Memory B cell (primary cell): ENCODE data around the gene CLEC6A.
"Not testable (repeated sequence)": the region's sequence is repeated elsewhere in the genome, so short reads cannot be mapped to it uniquely, and the experiment has no call there.

Source experiments
- ATAC-seq: fragments of 150-1000 bp; cut with Tn5 transposase; 2 replicates; pipeline ENCODE4 v1.10.0; 2021; ENCODE audit warnings: low read depth, mild to moderate bottlenecking, moderate library complexity
- DNase-seq, 2 donors: peaks; one replicate each; pipeline ENCODE4 v3.0.0; 2022; ENCODE audit warnings: low spot score in 2 of 2
- H3K27ac Mint-ChIP-seq: one replicate; pipeline ENCODE4 v1.8.0; 2022; ENCODE audit warnings: mild to moderate bottlenecking, moderate library complexity, mixed read lengths
- H3K27me3 Mint-ChIP-seq: one replicate; pipeline ENCODE4 v1.8.0; 2022; ENCODE audit warnings: mixed read lengths
- H3K36me3 Mint-ChIP-seq: one replicate; pipeline ENCODE4 v1.8.0; 2022; ENCODE audit warnings: mild to moderate bottlenecking, mixed read lengths
- H3K4me1 Mint-ChIP-seq: one replicate; pipeline ENCODE4 v1.8.0; 2022; ENCODE audit warnings: mixed read lengths
- H3K4me3 Mint-ChIP-seq: one replicate; pipeline ENCODE4 v1.8.0; 2022; ENCODE audit warnings: mild to moderate bottlenecking, moderate library complexity, mixed read lengths
- H3K9me3 Mint-ChIP-seq: one replicate; pipeline ENCODE4 v1.8.0; 2022; ENCODE audit warnings: mixed read lengths

Gene CLEC6A

DNA sequence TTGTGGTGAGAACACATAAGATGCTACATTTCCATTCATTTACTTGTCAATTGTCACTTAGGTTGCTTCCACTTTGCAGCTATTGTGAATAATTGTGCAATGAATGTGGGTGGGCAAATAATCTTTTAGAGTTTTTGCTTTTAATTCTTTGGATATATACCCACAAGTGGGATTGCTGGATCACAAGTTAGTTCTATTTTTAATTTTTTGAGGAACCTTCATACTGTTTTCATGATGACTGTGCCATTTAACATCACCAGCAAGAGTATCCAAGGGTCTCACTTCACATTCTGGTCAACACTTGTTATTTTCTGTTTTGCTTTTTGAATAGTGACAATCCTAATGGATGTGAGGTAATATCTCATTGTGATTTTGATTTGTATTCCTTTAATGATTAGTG lies 10.5 kb downstream of the CLEC6A start:
- no peaks in the 10 kb centered on the region for H3K36me3 Mint-ChIP-seq

DNA sequence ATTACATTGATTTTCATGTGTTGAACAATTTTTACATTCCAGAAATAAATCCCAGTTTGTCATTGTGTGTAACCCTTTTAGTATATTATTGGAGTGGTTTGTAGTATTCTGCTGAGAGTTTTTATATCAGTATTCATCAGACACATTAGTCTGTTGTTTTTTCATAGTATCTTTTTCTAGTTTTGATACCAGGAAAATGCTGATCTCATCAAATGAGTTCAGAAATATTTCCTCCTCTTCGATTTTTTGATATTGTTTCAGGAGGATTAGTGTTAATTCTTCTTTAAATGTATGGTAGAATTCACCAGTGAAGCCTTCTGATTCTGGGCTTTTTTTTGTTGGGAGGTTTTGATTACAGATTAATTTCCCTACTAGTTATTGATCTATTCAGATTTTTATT lies 15.3 kb downstream of the CLEC6A start:
- ATAC-seq (no peak), DNase-seq (no peak)
- Mint-ChIP-seq H3K4me3 (no peak overlapping the region), H3K36me3 (no peaks in the 10 kb centered on the region), H3K27ac (no peak overlapping the region), H3K4me1 (no peaks in the 10 kb centered on the region), H3K27me3 (peaks cover 8% of the 10 kb centered on the region), H3K9me3 (no peaks in the 10 kb centered on the region)

More for the DNA sequence above, 10.5 kb downstream of the CLEC6A start:
- H3K9me3 Mint-ChIP-seq = no peaks in the 10 kb centered on the region
- ATAC-seq = no peak
- peaks cover 3% of the 10 kb centered on the region for H3K27me3 Mint-ChIP-seq
- H3K4me1 Mint-ChIP-seq = no peaks in the 10 kb centered on the region
- H3K4me3 Mint-ChIP-seq = no peak overlapping the region
- no peak overlapping the region for H3K27ac Mint-ChIP-seq
- DNase-seq = no peak

DNA sequence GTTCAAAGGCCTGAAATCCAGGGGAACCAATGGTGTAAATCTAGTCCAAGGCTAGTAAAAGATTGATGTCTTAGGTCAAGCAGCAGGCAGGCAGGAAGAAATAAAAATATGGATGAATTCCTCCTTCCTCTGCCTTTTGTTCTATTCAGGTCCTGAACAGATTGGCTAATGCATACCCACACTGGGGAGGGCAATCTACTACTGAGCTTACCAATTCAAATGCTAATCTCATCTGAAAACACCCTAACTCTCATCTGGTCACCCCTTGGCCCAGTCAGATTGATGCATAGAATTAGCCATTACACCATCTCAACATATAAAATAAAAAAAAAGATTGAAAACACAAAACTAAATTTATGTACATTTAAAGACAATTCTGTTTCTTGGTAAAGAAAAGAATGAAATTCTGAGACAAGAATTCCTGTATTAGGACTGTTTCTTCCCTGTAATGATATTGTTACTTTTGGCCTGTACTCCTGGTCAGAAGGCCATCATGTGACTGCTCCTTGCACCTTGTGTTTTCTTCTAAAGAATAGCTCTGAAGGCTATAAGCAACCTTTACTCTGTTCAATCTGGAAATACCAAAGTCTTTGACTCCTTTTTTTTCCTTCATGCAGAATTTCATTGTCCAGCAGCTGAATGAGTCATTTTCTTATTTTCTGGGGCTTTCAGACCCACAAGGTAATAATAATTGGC lies 19.9 kb downstream of the CLEC6A start:
- H3K9me3 Mint-ChIP-seq = peaks cover under 1% of the 10 kb centered on the region
- no peaks in the 10 kb centered on the region for H3K36me3 Mint-ChIP-seq
- no peak overlapping the region for H3K4me3 Mint-ChIP-seq
- ATAC-seq (no peak), DNase-seq (no peak)
- H3K27me3 Mint-ChIP-seq = peaks cover 6% of the 10 kb centered on the region
- no peaks in the 10 kb centered on the region for H3K4me1 Mint-ChIP-seq
- H3K27ac Mint-ChIP-seq = no peak overlapping the region

DNA sequence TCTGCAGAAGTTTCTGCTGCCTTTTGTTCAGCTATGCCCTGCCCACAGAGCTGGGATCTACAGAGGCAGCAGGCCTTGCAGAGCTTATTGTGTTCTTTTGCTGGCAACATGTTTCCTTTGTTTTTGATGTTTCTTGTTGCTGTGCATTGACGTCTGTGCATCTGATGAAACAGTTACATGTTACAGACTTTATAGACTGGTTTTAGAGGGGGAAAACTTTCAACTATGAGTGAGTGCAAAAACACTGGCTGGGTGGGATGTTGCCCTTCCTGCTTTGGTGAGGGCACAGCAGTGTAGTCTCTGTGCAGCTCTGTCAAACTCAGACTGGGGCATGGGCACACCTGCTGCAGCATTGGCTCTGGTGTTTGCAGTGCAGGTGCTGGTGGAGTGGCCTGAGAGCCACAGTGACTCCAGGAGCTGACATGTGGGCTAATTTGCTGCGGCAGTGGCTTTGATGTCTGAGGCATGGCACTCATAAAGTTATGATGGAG lies 26.9 kb downstream of the CLEC6A start:
- ATAC-seq (no peak), DNase-seq (no peak)
- Mint-ChIP-seq H3K9me3 (peaks cover 4% of the 10 kb centered on the region), H3K4me1 (no peaks in the 10 kb centered on the region), H3K4me3 (no peak overlapping the region), H3K27ac (no peak overlapping the region), H3K27me3 (peaks cover 14% of the 10 kb centered on the region), H3K36me3 (peaks cover 2% of the 10 kb centered on the region)

- ATAC-seq = no peak
- DNase-seq = no peak
Observed at GRCh38 chr12:8483079-8483478, 27.3 kb downstream of the CLEC6A start.

DNA sequence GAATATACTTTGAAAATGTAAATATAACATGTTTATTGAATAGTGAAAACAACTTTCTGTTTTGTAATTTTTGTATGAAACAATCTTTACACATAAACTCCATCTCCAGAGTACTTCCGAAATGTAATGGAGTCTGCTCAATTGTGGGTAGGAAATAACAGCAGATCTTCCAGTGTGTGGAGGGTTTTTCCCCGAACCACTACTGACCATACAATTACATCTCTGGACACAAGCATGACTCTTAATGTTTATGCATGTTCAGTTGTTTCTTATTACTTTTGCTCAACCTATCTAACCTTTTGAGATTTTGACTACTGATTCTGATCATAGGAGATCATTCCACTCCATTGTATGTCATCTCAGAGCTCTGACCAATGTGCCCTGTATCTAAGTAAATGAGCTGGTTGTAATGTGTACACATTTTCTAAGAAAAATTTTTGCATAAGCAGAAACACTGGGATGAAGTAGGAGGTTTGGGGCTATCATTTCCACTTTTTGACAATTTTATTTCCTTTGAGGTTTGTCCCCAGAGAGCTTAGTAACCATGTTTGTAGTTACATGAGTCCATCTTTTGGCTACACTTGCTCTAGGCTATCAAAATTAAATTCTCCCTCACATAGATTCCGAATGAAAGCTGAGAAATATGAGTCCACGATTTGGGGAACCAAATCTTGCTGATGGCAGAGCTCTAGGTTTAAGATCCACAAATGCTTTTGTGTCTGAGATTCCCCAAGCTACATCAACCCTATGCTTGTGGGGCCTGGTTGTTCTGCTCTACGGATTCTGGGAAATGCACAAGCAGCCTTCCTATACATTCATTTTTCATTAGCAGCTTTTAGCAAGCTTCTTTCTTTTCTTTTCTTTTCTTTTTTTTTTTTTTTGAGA lies 36.1 kb downstream of the CLEC6A start:
- peaks cover 2% of the 10 kb centered on the region for H3K9me3 Mint-ChIP-seq
- no peak for DNase-seq
- no peak for ATAC-seq
- H3K27me3 Mint-ChIP-seq = peaks cover 17% of the 10 kb centered on the region
- no peak overlapping the region for H3K4me3 Mint-ChIP-seq
- H3K27ac Mint-ChIP-seq = no peak overlapping the region
- peaks cover 7% of the 10 kb centered on the region for H3K4me1 Mint-ChIP-seq
- H3K36me3 Mint-ChIP-seq = peaks cover 2% of the 10 kb centered on the region

More at GRCh38 chr12:8483079-8483478, 27.3 kb downstream of the CLEC6A start:
- Mint-ChIP-seq H3K36me3 (peaks cover 2% of the 10 kb centered on the region), H3K27ac (no peak overlapping the region), H3K9me3 (peaks cover 4% of the 10 kb centered on the region), H3K27me3 (peaks cover 14% of the 10 kb centered on the region), H3K4me3 (no peak overlapping the region), H3K4me1 (no peaks in the 10 kb centered on the region)

- ATAC-seq (peak; percentile 83), DNase-seq (no peak)
- H3K27ac Mint-ChIP-seq = no peak overlapping the region
- H3K36me3 Mint-ChIP-seq = no peaks in the 10 kb centered on the region
- H3K4me1 Mint-ChIP-seq = peaks cover 7% of the 10 kb centered on the region
- H3K27me3 Mint-ChIP-seq = peaks cover 20% of the 10 kb centered on the region
- H3K9me3 Mint-ChIP-seq = peaks cover 2% of the 10 kb centered on the region
- H3K4me3 Mint-ChIP-seq = no peak overlapping the region
Observed at GRCh38 chr12:8493084-8493483, 37.3 kb downstream of the CLEC6A start.

GRCh38 chr12:8495671-8496070 lies 39.9 kb downstream of the CLEC6A start:
- not testable (repeated sequence) for H3K27ac Mint-ChIP-seq, H3K36me3 Mint-ChIP-seq, ATAC-seq, H3K9me3 Mint-ChIP-seq, DNase-seq, H3K4me3 Mint-ChIP-seq, H3K4me1 Mint-ChIP-seq
- peaks cover 25% of the 10 kb centered on the region for H3K27me3 Mint-ChIP-seq

- not testable (repeated sequence) for ATAC-seq
Observed at GRCh38 chr12:8496074-8496473, 40.3 kb downstream of the CLEC6A start.

DNA sequence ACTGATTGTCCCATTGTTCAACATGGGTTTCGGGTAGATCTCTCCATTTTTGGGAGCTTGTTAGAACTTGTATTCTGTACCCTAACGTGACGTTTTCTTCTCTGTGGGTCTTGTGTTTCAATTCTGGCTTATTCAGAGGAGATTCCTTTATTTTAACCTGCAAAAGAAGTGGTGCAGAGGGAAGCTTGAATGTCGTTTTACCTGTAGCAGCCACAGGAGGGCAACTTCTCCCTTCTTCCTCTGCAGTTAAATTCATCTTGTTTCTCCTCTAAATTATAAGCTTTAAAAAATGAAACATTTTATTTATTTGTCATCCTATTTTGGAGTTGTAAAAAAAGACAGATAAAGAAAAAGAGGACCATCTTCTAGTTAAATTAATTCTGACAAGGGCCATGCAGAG lies 43.9 kb downstream of the CLEC6A start:
- H3K27ac Mint-ChIP-seq = no peak overlapping the region
- no peaks in the 10 kb centered on the region for H3K36me3 Mint-ChIP-seq
- H3K27me3 Mint-ChIP-seq = peaks cover 18% of the 10 kb centered on the region
- no peak overlapping the region for H3K4me3 Mint-ChIP-seq
- ATAC-seq (no peak), DNase-seq (no peak)
- peaks cover 4% of the 10 kb centered on the region for H3K4me1 Mint-ChIP-seq
- H3K9me3 Mint-ChIP-seq = no peaks in the 10 kb centered on the region

More at GRCh38 chr12:8496074-8496473, 40.3 kb downstream of the CLEC6A start:
- H3K27ac Mint-ChIP-seq, DNase-seq, H3K9me3 Mint-ChIP-seq, H3K36me3 Mint-ChIP-seq, H3K4me1 Mint-ChIP-seq, H3K4me3 Mint-ChIP-seq: not testable (repeated sequence)
- H3K27me3 Mint-ChIP-seq = peaks cover 23% of the 10 kb centered on the region

GRCh38 chr12:8501720-8502119 lies 46.0 kb downstream of the CLEC6A start:
- no peak overlapping the region for H3K27ac Mint-ChIP-seq
- DNase-seq = no peak
- H3K4me1 Mint-ChIP-seq = peaks cover 4% of the 10 kb centered on the region
- peak; percentile 43 for ATAC-seq
- H3K4me3 Mint-ChIP-seq = no peak overlapping the region
- peaks cover 13% of the 10 kb centered on the region for H3K27me3 Mint-ChIP-seq
- peaks cover 2% of the 10 kb centered on the region for H3K9me3 Mint-ChIP-seq
- no peaks in the 10 kb centered on the region for H3K36me3 Mint-ChIP-seq

DNA sequence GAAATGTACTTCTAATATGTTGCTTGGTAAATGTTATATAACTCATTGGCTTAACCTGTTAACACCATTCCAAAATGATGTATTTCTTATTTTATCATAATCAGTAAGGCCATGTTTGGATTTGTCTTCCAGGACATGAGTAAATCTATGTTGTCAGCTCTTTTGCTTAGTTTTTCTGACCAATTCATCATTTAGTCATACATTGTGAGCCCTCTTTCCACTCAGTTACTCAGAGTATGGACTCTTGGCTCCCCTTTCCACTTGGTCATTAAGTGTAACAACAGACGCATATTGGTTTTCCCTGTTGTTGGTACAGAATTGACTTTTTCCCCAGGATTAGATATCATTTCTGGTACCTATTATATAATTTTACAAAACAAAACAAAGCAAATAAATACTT lies 48.6 kb downstream of the CLEC6A start:
- Mint-ChIP-seq H3K4me3 (no peak overlapping the region), H3K27ac (no peak overlapping the region), H3K4me1 (peaks cover 8% of the 10 kb centered on the region), H3K9me3 (peaks cover 2% of the 10 kb centered on the region), H3K36me3 (no peaks in the 10 kb centered on the region), H3K27me3 (peaks cover 13% of the 10 kb centered on the region)
- DNase-seq (no peak), ATAC-seq (no peak)

DNA sequence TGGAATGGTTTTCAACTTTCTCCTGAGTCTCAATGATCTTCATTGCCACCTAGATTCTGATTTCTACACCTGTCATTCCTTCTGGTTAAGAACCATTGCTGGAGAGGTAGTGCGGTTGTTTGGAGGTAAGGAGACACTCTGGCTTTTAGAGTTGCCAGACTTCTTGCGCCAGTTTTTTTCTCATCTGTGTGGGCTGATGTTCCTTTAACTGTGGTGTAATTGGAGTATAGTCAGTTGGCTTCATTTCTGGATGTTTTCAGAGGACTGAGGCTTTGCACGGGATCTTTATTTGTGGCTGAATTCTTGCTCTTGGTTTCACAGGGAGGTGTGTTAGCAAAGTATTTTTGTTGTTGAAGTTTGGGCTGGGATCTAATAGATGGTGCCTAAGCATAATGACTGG lies 51.8 kb downstream of the CLEC6A start:
- ATAC-seq (no peak), DNase-seq (no peak)
- peaks cover 2% of the 10 kb centered on the region for H3K9me3 Mint-ChIP-seq
- H3K27me3 Mint-ChIP-seq = peaks cover 20% of the 10 kb centered on the region
- no peak overlapping the region for H3K27ac Mint-ChIP-seq
- H3K4me3 Mint-ChIP-seq = no peak overlapping the region
- H3K36me3 Mint-ChIP-seq = no peaks in the 10 kb centered on the region
- peaks cover 11% of the 10 kb centered on the region for H3K4me1 Mint-ChIP-seq

GRCh38 chr12:8508223-8508622 lies 52.5 kb downstream of the CLEC6A start:
- peaks cover 11% of the 10 kb centered on the region for H3K4me1 Mint-ChIP-seq
- H3K9me3 Mint-ChIP-seq = peaks cover 2% of the 10 kb centered on the region
- ATAC-seq (no peak), DNase-seq (no peak)
- H3K36me3 Mint-ChIP-seq = no peaks in the 10 kb centered on the region
- H3K4me3 Mint-ChIP-seq = no peak overlapping the region
- peaks cover 22% of the 10 kb centered on the region for H3K27me3 Mint-ChIP-seq
- H3K27ac Mint-ChIP-seq = no peak overlapping the region
